ENCODE data around the gene CTNNBL1. TPM values are rescaled to one million over a fixed set of nuclear protein-coding genes. Genes with fewer than 3 reads are reported as not detected.
"Not testable (repeated sequence)": the region's sequence is repeated elsewhere in the genome, so short reads cannot be mapped to it uniquely, and the experiment has no call there.

The CTNNBL1 gene
- total RNA-seq, 1 experiment from 2014 or later, result 45.2 TPM

GRCh38 chr20:37713396-37713795 lies 19.6 kb downstream of the CTNNBL1 start:
- Mint-ChIP-seq H3K36me3 (ENCODE audit: insufficient read depth, unreplicated experiment) (peaks cover 4% of the 10 kb centered on the region), H3K9me3 (ENCODE audit: unreplicated experiment) (no peaks in the 10 kb centered on the region), H3K4me1 (ENCODE audit: insufficient read depth, unreplicated experiment) (peaks cover 11% of the 10 kb centered on the region), H3K27ac (ENCODE audit: low read depth, unreplicated experiment) (no peak overlapping the region), H3K27me3 (ENCODE audit: insufficient read depth, unreplicated experiment) (no peaks in the 10 kb centered on the region), H3K4me3 (ENCODE audit: unreplicated experiment) (no peak overlapping the region)
- intact Hi-C loops (cut with micrococcal nuclease), result no loop called here
- no peak for DNase-seq (ENCODE audit: unreplicated experiment)
- TF ChIP-seq, protein P1, sequence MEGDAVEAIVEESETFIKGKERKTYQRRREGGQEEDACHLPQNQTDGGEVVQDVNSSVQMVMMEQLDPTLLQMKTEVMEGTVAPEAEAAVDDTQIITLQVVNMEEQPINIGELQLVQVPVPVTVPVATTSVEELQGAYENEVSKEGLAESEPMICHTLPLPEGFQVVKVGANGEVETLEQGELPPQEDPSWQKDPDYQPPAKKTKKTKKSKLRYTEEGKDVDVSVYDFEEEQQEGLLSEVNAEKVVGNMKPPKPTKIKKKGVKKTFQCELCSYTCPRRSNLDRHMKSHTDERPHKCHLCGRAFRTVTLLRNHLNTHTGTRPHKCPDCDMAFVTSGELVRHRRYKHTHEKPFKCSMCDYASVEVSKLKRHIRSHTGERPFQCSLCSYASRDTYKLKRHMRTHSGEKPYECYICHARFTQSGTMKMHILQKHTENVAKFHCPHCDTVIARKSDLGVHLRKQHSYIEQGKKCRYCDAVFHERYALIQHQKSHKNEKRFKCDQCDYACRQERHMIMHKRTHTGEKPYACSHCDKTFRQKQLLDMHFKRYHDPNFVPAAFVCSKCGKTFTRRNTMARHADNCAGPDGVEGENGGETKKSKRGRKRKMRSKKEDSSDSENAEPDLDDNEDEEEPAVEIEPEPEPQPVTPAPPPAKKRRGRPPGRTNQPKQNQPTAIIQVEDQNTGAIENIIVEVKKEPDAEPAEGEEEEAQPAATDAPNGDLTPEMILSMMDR (IDR thresholded peaks at IDR 0.05; ENCODE audit: unreplicated experiment), result no peak
- ChIA-PET POLR2A (interaction anchor here (0.5 to 1.2 kb wide), 3 partner anchors 18 to 47 kb away, joined by 3 to 7 read pairs (median 3); partner anchors contain the start of gene CTNNBL1), CTCF (no interaction called here)
- BruUV-seq (replicated peaks), result no TSS peak

GRCh38 chr20:37714978-37715672 lies 21.3 kb downstream of the CTNNBL1 start:
- H3K36me3 Mint-ChIP-seq (ENCODE audit: insufficient read depth, unreplicated experiment), result peaks cover 4% of the 10 kb centered on the region

GRCh38 chr20:37721751-37722150 lies 27.9 kb downstream of the CTNNBL1 start:
- TF ChIP-seq, protein P1 (IDR thresholded peaks at IDR 0.05; ENCODE audit: unreplicated experiment), result no peak
- no peak overlapping the region for H3K4me3 Mint-ChIP-seq (ENCODE audit: unreplicated experiment)
- peaks cover 6% of the 10 kb centered on the region for H3K36me3 Mint-ChIP-seq (ENCODE audit: insufficient read depth, unreplicated experiment)
- DNase-seq (ENCODE audit: unreplicated experiment), result no peak
- H3K27me3 Mint-ChIP-seq (ENCODE audit: insufficient read depth, unreplicated experiment), result no peaks in the 10 kb centered on the region
- peaks cover 9% of the 10 kb centered on the region for H3K9me3 Mint-ChIP-seq (ENCODE audit: unreplicated experiment)
- no peaks in the 10 kb centered on the region for H3K4me1 Mint-ChIP-seq (ENCODE audit: insufficient read depth, unreplicated experiment)
- BruUV-seq (replicated peaks), result no TSS peak
- no peak overlapping the region for H3K27ac Mint-ChIP-seq (ENCODE audit: low read depth, unreplicated experiment)
- ChIA-PET POLR2A (interaction anchor here (1.2 kb wide), 1 partner anchor 20 kb away, joined by 3 read pairs; no protein-coding TSS in a partner anchor), CTCF (interaction anchor here (0.6 to 0.7 kb wide), 3 partner anchors 64 to 648 kb away, joined by 3 to 4 read pairs (median 3); no protein-coding TSS in a partner anchor)
- intact Hi-C loops (cut with micrococcal nuclease), result no loop called here

More at GRCh38 chr20:37714978-37715672, 21.3 kb downstream of the CTNNBL1 start:
- Mint-ChIP-seq H3K27me3 (ENCODE audit: insufficient read depth, unreplicated experiment) (no peaks in the 10 kb centered on the region), H3K4me1 (ENCODE audit: insufficient read depth, unreplicated experiment) (peaks cover 11% of the 10 kb centered on the region), H3K9me3 (ENCODE audit: unreplicated experiment) (no peaks in the 10 kb centered on the region), H3K27ac (ENCODE audit: low read depth, unreplicated experiment) (peak overlapping the region; percentile 84), H3K4me3 (ENCODE audit: unreplicated experiment) (peak overlapping the region; percentile 36)
- TF ChIP-seq, protein P1 (IDR thresholded peaks at IDR 0.05; ENCODE audit: unreplicated experiment), result no peak
- DNase-seq (ENCODE audit: unreplicated experiment), result peak; percentile 65
- intact Hi-C loops (cut with micrococcal nuclease), result no loop called here
- BruUV-seq (replicated peaks), result no TSS peak
- CTCF ChIA-PET, result interaction anchor here (0.7 to 1.4 kb wide), 4 partner anchors 12 to 277 kb away, joined by 3 to 4 read pairs (median 4); no protein-coding TSS in a partner anchor
- POLR2A ChIA-PET, result interaction anchor here (0.6 to 1.7 kb wide), 6 partner anchors 12 to 1101 kb away, joined by 3 to 8 read pairs (median 4); partner anchors contain the start of genes CTNNBL1 and SNHG17

- H3K36me3 Mint-ChIP-seq (ENCODE audit: insufficient read depth, unreplicated experiment); BruUV-seq (replicated peaks); intact Hi-C loops (cut with micrococcal nuclease); H3K4me3 Mint-ChIP-seq (ENCODE audit: unreplicated experiment); H3K4me1 Mint-ChIP-seq (ENCODE audit: insufficient read depth, unreplicated experiment); H3K27me3 Mint-ChIP-seq (ENCODE audit: insufficient read depth, unreplicated experiment); DNase-seq (ENCODE audit: unreplicated experiment); H3K9me3 Mint-ChIP-seq (ENCODE audit: unreplicated experiment); H3K27ac Mint-ChIP-seq (ENCODE audit: low read depth, unreplicated experiment): not testable (repeated sequence)
- ChIA-PET POLR2A (interaction anchor here (1.2 kb wide), 2 partner anchors 13 to 20 kb away, joined by 3 read pairs; no protein-coding TSS in a partner anchor), CTCF (interaction anchor here (0.5 to 1.3 kb wide), 2 partner anchors 157 to 507 kb away, joined by 3 read pairs; no protein-coding TSS in a partner anchor)
Observed at GRCh38 chr20:37722312-37722711, 28.5 kb downstream of the CTNNBL1 start.
